ENCODE data around the gene MMEL1.

Gene MMEL1

DNA sequence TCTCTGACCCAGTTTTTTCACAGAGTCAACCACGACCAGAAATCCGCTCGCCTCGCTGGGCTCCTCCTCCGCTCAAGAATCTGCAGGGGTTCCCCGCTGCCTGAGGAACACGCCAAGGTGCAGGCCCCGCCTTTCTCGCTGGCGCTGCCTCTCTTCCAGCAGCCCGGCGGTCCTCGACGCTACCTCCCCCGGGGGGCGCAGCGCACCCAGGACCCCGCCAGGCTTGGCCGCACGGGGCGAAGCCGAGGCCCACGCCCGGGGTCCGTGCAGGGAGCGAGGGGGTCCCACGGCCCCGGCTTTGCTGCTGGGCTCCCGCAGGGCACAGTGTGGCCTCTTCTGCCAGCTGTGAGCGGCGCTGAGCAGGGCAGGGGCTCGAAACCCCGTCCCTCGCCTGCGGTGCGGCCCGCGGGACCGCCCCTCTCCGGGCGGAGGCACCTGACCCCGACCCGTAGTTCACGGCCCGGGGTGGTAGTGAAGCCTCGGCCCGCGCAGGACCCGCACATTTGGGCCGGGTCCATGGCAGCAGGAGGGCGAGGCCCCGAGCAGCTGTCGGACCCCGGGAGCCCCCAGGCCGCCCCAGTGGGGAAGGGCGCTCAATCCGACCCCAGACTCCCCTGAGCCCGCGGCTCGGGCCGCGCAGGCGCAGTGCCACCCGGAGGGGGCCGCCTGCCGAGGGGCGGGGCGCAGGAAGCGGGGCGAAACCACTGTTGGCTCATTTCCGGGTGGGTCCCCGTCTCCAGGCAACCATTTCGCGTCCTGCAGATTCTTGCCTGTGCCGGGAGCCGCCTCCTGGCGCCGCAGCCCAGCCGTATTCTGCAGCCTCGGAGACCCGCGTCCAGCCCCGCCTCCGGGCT lies 10.0 kb upstream of the MMEL1 start:
- DNase-seq (ENCODE audit: low read depth in 2 of 3, low spot score in 1 of 3), result peak; percentile 89 to 91 (median 89)

- no peak for DNase-seq (ENCODE audit: low read depth in 2 of 3, low spot score in 1 of 3)
Measured at GRCh38 chr1:2642131-2642559, 9.3 kb upstream of the MMEL1 start.

DNA sequence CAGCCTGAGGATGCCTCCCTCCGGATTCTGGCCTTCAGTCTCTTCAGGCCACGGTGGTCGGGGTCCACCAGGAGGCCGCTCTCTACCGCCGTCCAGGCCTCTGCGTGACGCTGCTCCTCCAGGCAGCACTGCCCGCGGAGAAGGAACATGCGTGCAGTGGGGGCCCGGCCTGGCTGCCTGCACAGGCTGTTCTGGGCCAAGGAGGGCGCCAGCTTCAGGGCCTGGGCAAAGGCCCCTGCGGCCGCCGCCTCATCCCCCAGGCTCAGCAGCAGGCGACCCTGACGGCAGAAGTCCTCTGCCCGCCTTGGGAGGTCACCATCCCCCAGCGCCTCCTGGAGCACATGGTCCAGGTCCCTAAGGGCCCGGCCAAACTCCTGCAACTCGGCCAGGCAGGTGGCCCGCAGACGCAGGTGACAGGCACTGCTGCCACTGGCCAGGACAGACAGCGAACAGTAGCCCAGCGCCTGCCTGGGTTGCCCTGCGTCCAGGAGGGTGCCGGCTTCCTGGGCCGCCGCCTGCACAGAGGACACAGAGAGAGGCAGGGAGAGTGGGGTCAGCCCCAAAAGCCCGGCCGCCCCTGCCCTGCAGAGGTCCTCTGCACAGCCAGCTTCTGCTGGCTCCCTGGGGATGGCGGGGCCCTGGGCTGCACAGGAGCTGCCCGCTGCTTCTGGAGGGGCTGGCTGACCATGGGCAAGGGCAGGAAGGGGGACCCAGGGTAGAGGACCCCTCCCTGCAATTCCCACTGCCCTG lies 8.7 kb upstream of the MMEL1 start:
- DNase-seq (ENCODE audit: low read depth in 2 of 3, low spot score in 1 of 3), result no peak

- DNase-seq (ENCODE audit: low read depth in 2 of 3, low spot score in 1 of 3), result no peak
Measured at GRCh38 chr1:2640626-2641025, 7.8 kb upstream of the MMEL1 start.

DNA sequence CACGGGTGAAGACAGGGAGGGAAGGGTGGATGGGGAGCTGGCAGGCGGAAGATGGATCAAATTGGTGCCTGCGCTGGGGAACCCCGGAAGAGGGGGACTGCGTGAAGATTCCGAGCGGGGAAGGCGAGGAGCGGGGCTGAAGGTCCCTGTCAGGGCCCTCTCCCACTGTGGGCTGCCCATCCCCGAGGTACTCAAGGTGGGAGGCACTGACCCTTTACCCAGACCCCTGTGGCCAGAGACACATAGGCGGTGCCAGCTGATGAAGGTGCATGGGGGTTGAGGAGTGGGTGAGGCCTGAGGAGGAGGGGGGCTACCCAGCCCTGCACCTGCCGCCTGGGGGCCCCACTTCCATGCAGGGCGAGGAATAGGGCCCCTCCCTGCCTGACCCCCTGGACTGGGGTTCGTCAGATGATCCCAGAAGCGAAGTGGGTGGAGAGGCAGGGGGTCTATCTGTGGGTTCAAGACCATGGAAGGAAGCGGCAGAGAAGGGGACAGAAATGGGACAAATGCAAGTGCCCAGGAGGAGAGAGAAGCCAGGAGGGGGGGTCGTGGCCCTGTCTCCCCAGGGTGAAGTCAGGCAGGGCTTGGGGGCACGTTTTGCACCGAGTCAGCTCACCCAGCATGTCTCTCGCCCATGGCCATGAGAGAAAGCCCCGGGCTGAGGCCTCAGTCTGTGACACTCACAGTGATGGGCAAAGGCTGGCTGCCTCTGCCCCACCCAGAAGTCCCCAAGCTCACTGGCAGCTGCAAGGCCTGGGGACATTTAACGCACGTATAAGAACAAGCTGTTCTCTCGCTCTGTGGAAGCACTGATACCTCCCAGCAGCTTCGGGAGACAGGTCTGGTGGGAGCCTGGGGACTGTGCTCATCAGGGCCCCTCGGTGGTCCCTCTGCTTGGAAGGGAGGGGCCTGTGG lies 7.0 kb upstream of the MMEL1 start:
- no peak for DNase-seq (ENCODE audit: low read depth in 2 of 3, low spot score in 1 of 3)

DNA sequence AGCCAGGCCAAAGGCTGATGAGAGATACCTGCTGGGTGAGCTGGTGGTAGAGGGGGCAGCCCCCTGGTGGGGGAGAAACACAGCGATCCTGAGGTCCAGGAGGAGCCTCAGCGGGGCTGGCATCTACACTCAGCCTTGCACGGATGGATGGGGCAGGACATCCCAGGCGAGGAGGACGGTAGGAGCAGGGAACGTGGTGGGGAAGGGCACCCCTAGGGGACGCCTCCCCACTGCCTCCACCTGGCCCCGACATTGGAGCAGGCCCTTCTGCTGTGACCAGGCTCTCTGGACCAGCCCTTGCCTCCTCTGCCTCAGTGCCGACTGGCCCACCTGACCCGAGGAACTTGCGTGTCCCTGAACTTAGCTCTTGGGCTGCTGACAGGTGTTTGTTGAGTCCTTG lies 6.4 kb upstream of the MMEL1 start:
- no peak for DNase-seq (ENCODE audit: low read depth in 2 of 3, low spot score in 1 of 3)

GRCh38 chr1:2638466-2639115 lies 5.8 kb upstream of the MMEL1 start:
- no peak for DNase-seq (ENCODE audit: low read depth in 2 of 3, low spot score in 1 of 3)

- no peak for DNase-seq (ENCODE audit: low read depth in 2 of 3, low spot score in 1 of 3)
Measured at GRCh38 chr1:2637442-2638145, 4.8 kb upstream of the MMEL1 start.

GRCh38 chr1:2636733-2637132 lies 3.9 kb upstream of the MMEL1 start:
- DNase-seq (ENCODE audit: low read depth in 2 of 3, low spot score in 1 of 3), result no peak

GRCh38 chr1:2635361-2636010 lies 2.7 kb upstream of the MMEL1 start:
- no peak for DNase-seq (ENCODE audit: low read depth in 2 of 3, low spot score in 1 of 3)

DNA sequence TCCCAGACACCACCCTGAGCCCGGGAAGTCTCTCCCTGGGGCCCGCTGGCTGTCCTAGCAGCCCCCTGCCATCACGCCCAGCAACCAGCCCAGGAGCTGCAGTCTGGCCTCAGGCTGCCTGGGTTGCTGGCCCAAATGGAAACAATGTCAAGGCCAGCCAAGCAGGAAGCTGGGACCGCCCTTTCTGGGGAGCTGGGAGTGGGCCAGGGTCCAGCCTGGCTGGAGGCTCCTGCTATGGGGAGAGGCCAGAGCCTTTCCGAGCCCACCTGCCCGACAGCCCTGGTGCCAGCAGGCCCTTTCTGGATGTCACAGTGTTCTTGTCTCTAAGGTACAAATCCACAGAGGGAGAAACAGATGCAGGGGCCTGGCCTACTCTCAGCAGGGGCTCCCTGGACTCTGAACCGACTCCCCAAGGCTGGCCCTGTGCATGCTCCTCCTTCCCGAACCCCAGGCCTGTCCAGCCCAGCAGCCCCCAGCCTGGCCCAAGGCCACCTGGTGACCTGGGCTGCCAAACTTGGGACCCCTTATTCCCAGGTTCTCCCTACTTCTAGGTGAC lies 1.2 kb upstream of the MMEL1 start:
- no peak for DNase-seq (ENCODE audit: low read depth in 2 of 3, low spot score in 1 of 3)

DNA sequence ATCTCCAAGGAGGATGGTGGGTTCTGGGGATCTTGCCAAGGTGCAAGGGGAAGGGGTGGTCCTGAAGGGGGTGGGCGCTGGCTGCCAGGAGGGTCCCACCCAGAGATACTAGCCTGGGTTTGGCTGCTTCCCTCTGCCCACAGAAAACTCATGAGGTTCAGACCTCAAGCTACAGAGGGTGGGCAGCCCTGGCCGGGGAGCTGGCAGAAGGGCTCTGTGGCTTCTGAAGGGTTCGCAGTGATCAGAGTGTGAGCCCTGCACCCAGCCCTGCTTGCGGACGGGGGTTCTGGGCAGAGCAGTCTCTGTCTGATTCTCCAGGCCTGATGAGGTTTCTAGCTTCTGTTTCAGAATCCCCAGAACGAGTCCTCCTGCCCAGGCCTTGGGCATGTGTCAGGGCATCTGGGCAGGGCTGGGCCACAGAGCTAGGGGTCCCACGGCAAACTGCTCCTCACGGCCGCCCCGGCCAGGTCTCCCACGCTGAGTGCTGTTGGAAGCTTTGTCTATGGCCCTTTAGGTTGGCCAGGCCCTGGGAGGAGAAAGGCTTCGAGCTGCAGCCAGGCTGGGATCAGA lies 635 bp upstream of the MMEL1 start:
- DNase-seq (ENCODE audit: low read depth in 2 of 3, low spot score in 1 of 3), result no peak

DNA sequence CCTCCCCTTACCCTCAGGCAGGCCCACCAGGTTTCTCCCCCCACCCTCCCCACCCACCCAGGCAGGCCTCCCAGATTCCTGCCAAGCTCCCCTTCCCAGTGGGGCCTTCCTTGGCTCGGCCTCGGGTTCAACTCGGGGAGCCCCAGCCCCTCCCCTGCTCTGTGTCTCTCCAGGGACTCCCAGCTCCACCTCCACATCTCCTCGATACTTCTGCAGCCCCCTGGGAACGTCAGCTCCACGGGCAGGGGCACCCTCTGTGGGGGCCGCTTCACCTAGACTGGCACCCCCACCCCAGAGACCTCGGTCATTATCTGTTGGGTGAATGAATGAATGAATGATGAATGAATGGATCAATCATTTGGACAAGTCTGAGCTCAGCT lies 775 bp downstream of the MMEL1 start:
- DNase-seq (ENCODE audit: low read depth in 2 of 3, low spot score in 1 of 3), result no peak

DNA sequence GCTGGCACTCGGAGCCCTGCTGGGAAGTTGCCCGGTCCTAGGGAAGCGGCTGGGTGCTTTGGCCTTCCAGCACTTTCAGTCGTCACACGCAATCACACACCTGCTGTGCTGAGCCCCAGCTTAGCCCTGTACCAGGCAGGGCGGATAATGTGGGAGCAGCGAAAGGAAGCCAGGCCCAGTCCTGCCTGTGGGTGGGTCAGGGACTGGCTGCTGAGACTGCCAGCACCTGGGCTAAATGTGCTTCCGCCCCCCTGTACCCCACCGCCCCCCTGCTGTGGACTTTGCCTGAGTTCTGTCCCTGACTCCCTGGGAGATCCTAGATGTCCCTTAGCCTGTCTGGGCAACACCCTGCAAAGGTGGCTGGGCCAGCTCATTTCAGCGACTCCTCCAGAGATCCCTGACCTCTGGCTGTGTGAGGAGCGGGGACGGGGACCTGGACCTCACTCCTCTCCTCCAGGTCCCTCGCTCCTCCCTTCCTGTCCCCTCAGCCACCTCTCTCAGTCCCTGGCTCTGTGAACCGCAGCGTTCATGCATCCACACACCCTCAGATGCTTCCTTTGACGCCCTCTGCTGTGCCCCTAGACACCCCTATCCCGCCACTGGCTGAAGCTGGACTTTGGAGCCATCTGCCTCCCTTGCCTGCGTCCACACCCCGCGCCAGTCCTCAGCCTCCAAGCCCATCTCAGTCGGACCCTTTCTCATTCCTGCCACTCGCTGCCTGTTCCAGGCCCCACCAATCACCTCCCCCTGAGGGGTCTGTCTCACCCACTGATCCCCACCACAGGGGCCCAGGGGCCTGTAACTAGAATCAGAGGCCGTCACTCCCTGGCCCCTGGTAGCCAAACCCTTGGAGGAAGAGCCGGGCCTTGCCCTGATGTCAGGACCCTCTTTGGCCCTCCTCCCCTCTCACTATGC lies 1.4 kb downstream of the MMEL1 start:
- DNase-seq (ENCODE audit: low read depth in 2 of 3, low spot score in 1 of 3), result no peak

GRCh38 chr1:2630498-2631135 lies 2.2 kb downstream of the MMEL1 start:
- DNase-seq (ENCODE audit: low read depth in 2 of 3, low spot score in 1 of 3), result no peak

DNA sequence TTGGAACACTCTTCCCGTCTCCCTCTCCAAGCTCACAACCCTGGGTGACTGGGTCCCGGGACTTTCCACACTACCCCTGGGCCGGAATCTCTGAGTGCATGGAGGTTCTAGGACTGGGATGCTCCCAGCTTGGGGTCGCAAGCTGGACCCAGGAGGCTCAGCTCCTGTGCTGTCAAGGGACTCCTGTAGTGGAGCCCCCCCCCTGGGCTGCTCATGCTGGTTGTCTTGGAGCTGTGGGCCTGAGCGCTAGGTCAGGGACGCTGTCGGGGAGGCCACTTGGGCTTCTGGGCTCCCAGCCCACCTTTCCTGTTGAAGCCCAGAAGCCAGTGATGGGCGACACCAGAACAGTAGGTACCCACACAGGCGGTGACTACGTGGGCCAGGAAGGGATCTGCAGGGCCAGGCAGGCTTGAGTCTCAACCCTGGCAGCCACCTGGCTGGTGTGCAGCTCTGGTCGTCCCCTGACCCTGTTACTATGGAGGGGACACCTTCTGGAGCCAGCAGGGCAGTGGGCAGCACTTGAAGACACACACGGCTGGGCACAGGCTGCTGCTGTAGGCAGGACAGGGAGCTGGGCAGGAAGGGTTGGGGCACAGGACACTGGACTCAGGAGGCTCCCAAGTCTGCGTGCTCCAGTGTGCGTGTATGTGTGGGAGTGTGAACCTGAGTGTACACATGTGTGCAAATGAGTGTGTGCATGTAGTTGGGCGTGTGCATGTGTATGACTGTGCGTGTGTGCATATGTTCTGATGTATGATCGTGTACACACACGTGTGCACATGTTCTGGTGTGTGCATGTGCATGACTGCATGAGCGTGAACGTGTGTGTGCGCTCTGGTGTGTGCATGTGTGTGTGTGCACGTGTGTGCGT lies 3.0 kb downstream of the MMEL1 start:
- DNase-seq (ENCODE audit: low read depth in 2 of 3, low spot score in 1 of 3), result no peak
